Ascending aorta (tissue), 2 donors: ENCODE data around the gene SLC16A10. TPM values are rescaled to one million over a fixed set of nuclear protein-coding genes. Genes with fewer than 3 reads are reported as not detected.
"Not testable (repeated sequence)": the region's sequence is repeated elsewhere in the genome, so short reads cannot be mapped to it uniquely, and the experiment has no call there.

Experiments
- DNase-seq, 2 donors: peaks; one replicate each; pipeline ENCODE4 v3.0.0-alpha.2; 2019; ENCODE audit warnings: low spot score in 2 of 2
- H3K27ac ChIP-seq, 2 donors: fragments of 200-600 bp; sonication (generic); one replicate each; pipeline ENCODE4 v1.5.1; 2016 to 2017; ENCODE audit warnings: mild to moderate bottlenecking in 1 of 2
- H3K27me3 ChIP-seq: fragments of 200-600 bp; sonication (generic); one replicate; pipeline ENCODE4 v1.5.1; 2017
- H3K36me3 ChIP-seq, 2 donors: fragments of 200-600 bp; sonication (generic); one replicate each; pipeline ENCODE4 v1.5.1; 2016
- H3K4me1 ChIP-seq, 2 donors: fragments of 200-600 bp; sonication (generic); one replicate each; pipeline ENCODE4 v1.5.1; 2016 to 2017; ENCODE audit warnings: mild to moderate bottlenecking in 1 of 2
- H3K4me3 ChIP-seq, 2 donors: fragments of 200-600 bp; sonication (generic); one replicate each; pipeline ENCODE4 v1.5.1; 2016 to 2017; ENCODE audit warnings: mild to moderate bottlenecking in 1 of 2
- H3K9me3 ChIP-seq, 2 donors: fragments of 200-600 bp; sonication (generic); one replicate each; pipeline ENCODE4 v1.5.1; 2016
- intact Hi-C: fragments of 100-400 bp; cut with DNase I; formaldehyde crosslinking; loops from one replicate; pipeline ENCODE4 v1.15.1; 2023
- total RNA-seq: library from RNA; depleted of rRNA; stranded (reverse); fragments of >200 nt; gene quantifications from one replicate; pipeline ENCODE4 v1.1.0, GENCODE V29; 2016
- TF ChIP-seq, protein P1 (sequence below), 3 experiments: fragments of 200-600 bp in 2 of 3; fragments of 450-650 bp in 1 of 3; sonication (generic) in 2 of 3; IDR thresholded peaks; one replicate each; pipeline ENCODE4 v1.5.1; 2016 to 2019; ENCODE audit warnings: antibody characterized with exemption in 3 of 3, mild to moderate bottlenecking in 1 of 3, moderate library complexity in 1 of 3

SLC16A10 gene
- total RNA-seq, 1 donor from 2014 or later = 7.8 TPM

DNA sequence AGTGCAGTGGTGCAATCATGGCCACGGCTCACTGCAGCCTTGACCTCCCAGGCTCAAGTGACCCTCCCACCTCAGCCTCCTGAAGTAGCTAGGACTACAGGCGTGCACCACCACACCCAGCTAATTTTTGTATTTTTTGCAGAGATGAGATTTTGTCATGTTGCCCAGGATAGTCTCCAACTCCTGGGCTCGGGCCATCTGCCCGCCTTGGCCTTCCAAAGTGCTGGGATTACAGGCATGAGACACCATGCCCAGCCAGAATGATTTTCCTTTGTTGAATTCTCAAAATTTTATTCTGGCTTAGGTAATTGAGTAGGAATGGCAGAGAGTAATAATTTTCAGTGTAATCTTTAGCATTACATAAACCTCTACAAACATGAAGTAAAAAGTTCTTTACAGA lies 37.1 kb downstream of the SLC16A10 start:
- intact Hi-C loops = no loop called here
- Histone ChIP-seq H3K9me3 (no peaks in the 10 kb centered on the region), H3K27ac (no peak overlapping the region), H3K4me3 (no peak overlapping the region), H3K27me3 (no peaks in the 10 kb centered on the region), H3K36me3 (no peaks in the 10 kb centered on the region), H3K4me1 (peaks cover 0 to 6% of the 10 kb centered on the region in 2 donors)
- DNase-seq = no peak
- TF ChIP-seq, protein P1, sequence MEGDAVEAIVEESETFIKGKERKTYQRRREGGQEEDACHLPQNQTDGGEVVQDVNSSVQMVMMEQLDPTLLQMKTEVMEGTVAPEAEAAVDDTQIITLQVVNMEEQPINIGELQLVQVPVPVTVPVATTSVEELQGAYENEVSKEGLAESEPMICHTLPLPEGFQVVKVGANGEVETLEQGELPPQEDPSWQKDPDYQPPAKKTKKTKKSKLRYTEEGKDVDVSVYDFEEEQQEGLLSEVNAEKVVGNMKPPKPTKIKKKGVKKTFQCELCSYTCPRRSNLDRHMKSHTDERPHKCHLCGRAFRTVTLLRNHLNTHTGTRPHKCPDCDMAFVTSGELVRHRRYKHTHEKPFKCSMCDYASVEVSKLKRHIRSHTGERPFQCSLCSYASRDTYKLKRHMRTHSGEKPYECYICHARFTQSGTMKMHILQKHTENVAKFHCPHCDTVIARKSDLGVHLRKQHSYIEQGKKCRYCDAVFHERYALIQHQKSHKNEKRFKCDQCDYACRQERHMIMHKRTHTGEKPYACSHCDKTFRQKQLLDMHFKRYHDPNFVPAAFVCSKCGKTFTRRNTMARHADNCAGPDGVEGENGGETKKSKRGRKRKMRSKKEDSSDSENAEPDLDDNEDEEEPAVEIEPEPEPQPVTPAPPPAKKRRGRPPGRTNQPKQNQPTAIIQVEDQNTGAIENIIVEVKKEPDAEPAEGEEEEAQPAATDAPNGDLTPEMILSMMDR (IDR thresholded peaks at IDR 0.05) = no peak

DNA sequence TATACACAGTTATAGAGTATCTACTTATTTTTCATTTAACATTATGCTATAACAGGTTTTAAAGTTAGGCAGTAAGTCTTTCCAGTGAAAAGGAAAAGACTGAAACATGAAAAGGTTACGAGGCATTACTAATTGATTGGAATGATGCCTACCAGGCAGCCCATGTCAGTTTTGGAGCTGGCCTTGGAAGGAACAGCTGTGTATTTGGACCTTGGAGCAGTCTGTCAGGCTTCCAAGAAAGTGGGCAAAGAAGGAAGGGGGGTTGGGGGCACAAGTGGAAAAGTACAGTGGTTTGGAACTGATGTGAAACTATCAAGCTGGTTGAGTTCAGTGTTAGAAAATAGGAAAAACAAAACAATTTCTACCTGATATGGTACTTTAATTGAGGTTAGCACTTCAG lies 41.7 kb downstream of the SLC16A10 start:
- H3K9me3 ChIP-seq = no peaks in the 10 kb centered on the region
- TF ChIP-seq, protein P1 (IDR thresholded peaks at IDR 0.05) = no peak
- H3K4me1 ChIP-seq = peaks cover 0 to 6% of the 10 kb centered on the region in 2 donors
- intact Hi-C loops = no loop called here
- peak in 1 of 2 donors; percentile 75 for DNase-seq
- no peaks in the 10 kb centered on the region for H3K27me3 ChIP-seq
- H3K4me3 ChIP-seq = no peak overlapping the region
- peak overlapping the region in 1 of 2 donors; percentile 52 for H3K27ac ChIP-seq
- no peaks in the 10 kb centered on the region for H3K36me3 ChIP-seq

- H3K27ac ChIP-seq, DNase-seq, H3K4me1 ChIP-seq, H3K9me3 ChIP-seq, H3K4me3 ChIP-seq, H3K27me3 ChIP-seq, intact Hi-C loops, H3K36me3 ChIP-seq: not testable (repeated sequence)
Observed at GRCh38 chr6:111131018-111131417, 43.7 kb downstream of the SLC16A10 start.

DNA sequence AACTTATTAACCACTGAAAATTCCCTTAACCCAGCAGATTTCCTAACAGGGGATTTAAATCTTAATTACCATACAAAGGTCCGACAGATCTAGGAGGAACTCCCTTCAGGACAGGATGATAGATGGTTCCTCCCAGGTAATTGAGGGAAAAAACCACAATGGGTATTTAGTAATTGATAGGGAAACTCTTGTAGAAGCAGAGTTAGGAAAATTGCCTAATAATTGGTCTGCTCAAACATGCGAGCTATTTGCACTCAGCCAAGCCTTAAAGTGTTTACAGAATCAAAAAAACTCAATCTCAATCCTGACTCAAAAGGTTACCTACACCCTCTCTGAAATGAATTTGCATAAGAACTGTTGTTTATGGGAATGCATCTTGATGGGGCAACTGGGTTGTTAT lies 45.4 kb downstream of the SLC16A10 start:
- H3K36me3 ChIP-seq, H3K27ac ChIP-seq, intact Hi-C loops: not testable (repeated sequence)

DNA sequence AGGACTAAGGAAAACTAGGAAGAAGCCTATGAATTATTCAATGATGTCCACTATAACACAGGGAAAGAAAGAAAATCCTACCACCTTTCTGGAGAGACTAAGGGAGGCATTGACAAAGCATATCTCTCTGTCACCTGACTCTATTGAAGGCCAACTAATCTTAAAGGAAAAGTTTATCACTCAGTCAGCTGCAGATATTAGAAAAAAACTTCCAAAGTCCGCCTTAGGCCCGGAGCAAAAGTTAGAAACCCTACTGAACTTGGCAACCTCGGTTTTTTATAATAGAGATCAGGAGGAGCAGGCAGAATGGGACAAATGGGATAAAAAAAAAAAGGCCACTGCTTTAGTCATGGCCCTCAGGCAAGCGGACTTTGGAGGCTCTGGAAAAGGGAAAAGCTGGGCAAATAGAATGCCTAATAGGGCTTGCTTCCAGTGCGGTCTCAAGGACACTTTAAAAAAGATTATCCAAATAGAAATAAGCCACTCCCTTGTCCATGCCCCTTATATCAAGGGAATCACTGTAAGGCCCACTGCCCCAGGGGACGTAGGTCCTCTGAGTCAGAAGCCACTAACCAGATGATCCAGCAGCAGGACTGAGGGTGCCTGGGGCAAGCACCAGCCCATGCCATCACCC lies 47.0 kb downstream of the SLC16A10 start:
- H3K4me3 ChIP-seq, H3K36me3 ChIP-seq, H3K4me1 ChIP-seq, H3K27me3 ChIP-seq, intact Hi-C loops, DNase-seq, H3K27ac ChIP-seq, H3K9me3 ChIP-seq: not testable (repeated sequence)

More for the DNA sequence above, 45.4 kb downstream of the SLC16A10 start:
- DNase-seq, H3K4me1 ChIP-seq, H3K4me3 ChIP-seq, H3K27me3 ChIP-seq, H3K9me3 ChIP-seq: not testable (repeated sequence)

- H3K4me3 ChIP-seq, H3K27ac ChIP-seq, intact Hi-C loops, H3K36me3 ChIP-seq, DNase-seq, H3K4me1 ChIP-seq, H3K9me3 ChIP-seq, H3K27me3 ChIP-seq: not testable (repeated sequence)
Observed at GRCh38 chr6:111137489-111138093, 50.3 kb downstream of the SLC16A10 start.

DNA sequence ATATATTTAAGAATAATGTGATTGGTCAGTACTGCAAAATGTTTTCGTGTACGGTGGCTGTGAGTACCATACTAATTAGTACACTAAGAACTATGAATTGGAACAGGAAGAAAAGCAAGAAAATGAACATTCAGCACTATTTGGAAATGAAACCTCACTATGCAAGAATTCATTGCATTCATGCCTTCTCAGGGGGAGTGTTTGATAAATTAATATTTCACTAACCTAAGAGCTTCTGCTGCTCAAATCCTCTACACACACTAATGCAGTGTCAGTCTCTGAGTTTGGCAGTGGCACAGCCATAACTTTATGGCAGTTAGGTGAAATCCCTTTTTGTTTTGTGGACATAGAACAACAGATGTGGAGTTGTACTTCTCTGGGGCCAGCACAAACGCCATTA lies 60.1 kb downstream of the SLC16A10 start:
- H3K27ac ChIP-seq = no peak overlapping the region
- no peaks in the 10 kb centered on the region for H3K9me3 ChIP-seq
- no peak overlapping the region for H3K4me3 ChIP-seq
- no peak for DNase-seq
- H3K4me1 ChIP-seq = no peaks in the 10 kb centered on the region
- TF ChIP-seq, protein P1 (IDR thresholded peaks at IDR 0.05) = no peak
- no peaks in the 10 kb centered on the region for H3K36me3 ChIP-seq
- intact Hi-C loops = no loop called here
- no peaks in the 10 kb centered on the region for H3K27me3 ChIP-seq
